Activated T-cell treated with anti-CD3 and anti-CD28 coated beads, Interleukin-2, amount 50 U/mL, for 48 hours (primary cell): ENCODE measurements around the gene PADI2.
"Not testable (repeated sequence)": the region's sequence is repeated elsewhere in the genome, so short reads cannot be mapped to it uniquely, and the experiment has no call there.

ENCODE experiments used
- DNase-seq, 2 experiments: peaks; one replicate each; pipeline ENCODE4 v3.0.0-alpha.2; 2020

PADI2 gene

DNA sequence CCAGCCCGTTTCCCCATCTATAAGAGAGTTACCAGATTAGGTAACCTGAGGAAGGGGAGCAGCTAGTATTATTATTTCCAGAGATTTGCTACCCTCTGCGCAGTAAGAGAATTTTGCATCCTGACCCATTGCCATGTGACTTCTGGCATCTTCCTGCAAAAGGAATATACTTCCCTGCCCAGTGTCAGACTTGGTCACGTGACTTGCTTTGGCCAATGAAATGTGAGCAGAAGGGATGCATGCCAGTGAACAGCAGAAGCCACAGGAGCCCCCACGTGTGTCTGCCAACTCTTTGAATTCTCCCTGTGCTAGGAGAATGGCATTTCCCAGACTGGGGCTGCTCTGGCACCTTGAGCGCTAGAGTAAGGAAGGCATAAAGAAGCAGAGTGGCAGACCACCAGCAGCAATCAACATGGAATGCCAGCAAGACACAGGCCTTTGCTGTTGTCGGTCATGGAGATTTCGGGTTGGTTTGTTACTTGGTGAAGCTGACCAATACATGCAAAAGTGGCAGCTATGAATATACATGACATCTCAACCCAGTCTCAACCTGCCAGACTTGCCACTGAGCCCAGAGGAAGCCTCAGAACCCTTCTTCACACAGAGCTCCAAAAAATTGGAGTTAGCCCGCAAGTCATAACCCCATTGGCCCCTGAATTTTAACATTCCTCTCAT, 39.0 kb downstream of the PADI2 start:
- DNase-seq, result no peak

GRCh38 chr1:17078991-17079868, 40.0 kb downstream of the PADI2 start:
- DNase-seq, result no peak

DNA sequence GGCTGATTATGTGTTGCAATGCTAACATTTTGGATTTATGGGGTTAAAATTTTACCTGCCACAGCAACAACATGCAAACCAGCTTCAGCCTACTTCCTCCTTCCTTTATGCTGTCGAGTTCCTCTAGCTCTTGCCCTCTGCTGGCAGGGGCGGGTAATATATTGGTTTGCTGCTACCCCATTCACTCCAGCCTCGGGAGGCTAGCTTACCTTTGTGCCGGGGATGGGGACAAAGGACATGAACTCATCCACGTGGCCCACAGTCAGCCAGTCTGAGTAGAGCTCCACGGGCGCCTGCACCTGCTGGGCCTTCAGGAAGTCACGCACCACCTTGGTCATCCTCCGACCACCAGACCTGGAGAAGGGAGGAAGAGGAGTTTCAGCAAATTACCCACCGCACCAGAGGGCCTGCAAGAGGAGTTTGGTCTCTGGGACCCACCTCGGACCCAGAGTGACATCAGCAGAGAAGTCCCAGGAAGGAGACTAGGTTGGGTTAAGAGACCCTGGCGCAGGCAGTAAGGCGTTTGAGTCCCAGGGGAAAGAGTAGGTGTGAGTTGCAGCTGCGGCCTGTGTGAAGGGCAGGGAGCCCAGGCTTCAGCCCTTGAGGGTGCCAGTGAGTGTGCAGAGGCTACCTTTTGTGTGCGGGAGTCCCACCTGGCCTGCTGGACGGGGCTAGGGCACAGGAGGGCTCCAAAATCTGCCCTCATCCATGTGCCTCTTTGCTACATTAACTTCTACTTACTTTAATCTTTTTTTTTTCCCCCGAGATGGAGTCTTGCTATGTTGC, 43.6 kb downstream of the PADI2 start:
- peak; percentile 30 to 31 for DNase-seq

DNA sequence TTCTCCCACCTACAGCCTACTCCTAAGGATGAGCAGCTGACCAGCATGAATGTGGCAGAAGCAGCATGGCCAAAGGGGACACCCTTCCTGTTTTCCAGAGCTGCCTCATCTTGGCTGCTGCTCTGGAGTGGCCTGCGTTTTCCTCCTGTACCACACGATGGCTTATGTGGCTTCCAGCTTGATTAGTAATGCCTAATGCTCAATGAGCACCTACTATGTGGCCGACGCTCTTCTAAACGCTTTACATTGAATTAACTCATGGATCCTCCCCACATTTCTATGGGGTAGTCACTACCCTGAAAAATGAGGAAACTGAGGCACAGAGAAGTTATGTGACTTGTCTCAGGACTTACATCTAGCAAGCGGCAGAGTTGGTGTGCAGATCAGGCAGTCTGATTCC, 47.5 kb downstream of the PADI2 start:
- DNase-seq, result no peak

- DNase-seq, result no peak
These were observed 49.1 kb downstream of the PADI2 start for GRCh38 chr1:17070163-17070525.

GRCh38 chr1:17069452-17070162, 49.6 kb downstream of the PADI2 start:
- DNase-seq, result no peak

- DNase-seq, result no peak
These were observed 50.5 kb downstream of the PADI2 start for GRCh38 chr1:17068789-17069188.

GRCh38 chr1:17067465-17068240, 51.6 kb downstream of the PADI2 start:
- DNase-seq, result no peak

DNA sequence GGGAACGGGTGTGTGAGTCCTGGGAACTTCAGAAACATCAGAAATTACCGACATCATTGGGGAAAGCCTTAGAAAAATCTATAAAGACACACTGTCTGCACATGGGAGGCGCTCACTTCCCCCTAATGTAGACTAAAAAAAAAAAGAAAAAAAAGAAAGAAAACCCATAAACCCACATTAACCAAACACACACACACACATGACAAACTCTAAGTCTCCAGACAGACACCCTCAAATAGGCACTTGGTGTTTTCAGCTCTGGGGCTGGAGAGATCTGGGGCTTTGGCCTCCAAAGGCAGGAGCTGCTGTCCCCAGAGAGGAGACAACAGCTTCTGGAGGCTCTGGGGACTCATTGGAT, 52.2 kb downstream of the PADI2 start:
- DNase-seq, result no peak

- DNase-seq, result no peak
These were observed 52.7 kb downstream of the PADI2 start for GRCh38 chr1:17066361-17067068.

- no peak for DNase-seq
These were observed 53.6 kb downstream of the PADI2 start for GRCh38 chr1:17065666-17066065.

DNA sequence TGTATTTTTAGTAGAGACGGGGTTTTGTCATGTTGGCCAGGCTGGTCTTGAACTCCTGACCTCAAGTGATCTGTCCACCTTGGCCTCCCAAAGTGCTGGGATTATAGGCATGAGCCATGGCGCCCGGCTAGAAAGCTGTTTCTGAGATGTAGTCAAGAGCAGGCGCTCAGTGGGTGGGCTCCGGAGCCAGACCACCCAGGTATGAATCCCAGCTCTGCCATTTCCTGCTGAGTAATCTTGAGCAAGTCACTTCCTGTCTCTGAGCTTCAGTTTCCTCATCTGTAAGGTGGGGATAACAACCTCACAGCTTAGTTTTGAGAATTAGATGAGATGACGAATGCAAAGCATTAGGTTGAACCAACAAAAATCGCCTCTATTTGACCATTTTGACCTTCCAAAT, 56.5 kb downstream of the PADI2 start:
- DNase-seq, result not testable (repeated sequence)

DNA sequence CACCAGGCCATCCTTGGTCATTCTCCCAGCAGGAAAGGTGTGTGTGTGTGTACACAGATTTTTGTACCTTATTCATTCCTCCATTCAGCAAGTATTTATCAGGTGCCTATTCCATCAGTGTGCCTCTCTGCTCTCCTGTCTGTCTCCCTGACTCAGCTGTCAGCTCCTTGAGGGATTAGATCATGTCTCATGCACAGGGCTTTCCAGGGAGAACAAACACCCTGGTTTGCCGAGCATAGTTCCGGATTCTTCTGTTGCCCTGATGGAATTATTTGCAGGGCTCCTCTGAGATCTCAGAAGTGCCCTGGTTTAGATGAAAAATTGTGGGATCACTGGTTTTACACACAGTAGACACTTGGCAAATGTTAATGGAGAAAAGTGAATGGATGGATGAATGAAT, 57.4 kb downstream of the PADI2 start:
- DNase-seq, result no peak

GRCh38 chr1:17061486-17061885, 57.8 kb downstream of the PADI2 start:
- no peak for DNase-seq

DNA sequence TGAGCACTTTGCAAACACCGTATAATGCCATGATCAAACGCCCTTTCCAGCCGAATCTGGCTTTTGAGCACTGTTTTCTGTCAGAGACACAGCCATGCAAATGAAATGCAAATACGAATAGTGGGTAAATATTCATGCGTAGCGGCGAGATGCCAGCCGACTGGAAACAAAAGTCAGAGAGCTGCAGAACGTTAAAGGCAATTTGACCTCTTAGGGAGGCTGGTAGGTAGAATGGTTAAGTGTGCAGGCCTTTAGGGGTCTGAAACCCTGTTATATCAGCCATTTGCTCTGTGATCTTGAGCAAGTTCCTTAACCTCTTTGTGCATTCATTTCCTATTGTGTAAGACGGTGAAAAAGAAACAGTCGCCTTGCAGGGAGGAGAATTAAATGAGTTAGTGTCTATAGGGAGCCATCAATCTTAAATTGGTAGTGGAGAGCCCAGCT, 58.9 kb downstream of the PADI2 start:
- DNase-seq, result no peak

DNA sequence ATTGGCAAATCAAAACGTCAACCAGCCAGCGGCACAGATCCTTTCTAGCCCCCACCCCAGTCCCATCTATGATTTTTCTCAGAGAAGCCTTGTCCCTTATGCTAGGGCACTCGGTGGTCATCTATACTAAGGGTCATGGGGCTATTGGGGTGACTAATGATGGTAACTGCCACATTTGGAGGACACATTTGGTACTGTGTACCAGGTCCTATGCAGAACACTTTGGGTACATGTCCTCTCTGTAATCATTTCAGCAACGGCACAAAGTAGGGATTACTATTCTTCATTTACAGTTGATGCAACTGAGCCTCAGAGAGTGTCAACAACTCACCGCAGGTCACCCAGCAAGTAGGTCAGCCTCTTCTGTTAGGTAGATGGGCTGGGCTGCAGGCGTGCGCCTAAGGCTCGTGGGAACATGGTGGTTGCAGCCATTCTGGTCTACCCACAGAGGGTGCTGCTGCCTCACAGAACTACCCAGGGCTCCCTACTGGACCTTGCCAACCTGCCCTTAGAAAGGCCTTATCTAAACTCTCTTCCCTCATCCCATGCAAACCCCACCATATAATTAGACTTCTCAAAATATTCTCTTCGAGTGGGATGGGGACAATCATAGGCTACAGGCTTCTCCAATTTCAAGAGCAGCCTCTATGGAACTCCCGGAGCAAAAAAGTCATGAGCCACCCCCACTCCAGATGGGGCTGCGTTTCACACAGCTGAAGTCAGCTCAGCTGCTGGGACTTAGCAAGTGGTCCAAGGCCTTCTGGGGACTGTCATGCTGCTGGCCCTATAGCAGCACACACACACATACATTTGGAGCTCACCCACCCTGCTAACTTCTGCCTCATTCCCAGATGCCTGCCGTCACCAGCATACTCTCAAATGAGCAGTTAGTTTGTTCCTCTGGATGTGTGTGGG, 59.6 kb downstream of the PADI2 start:
- DNase-seq, result peak; percentile 43 to 57

- DNase-seq, result no peak
These were observed 62.7 kb downstream of the PADI2 start for GRCh38 chr1:17056551-17056950.

DNA sequence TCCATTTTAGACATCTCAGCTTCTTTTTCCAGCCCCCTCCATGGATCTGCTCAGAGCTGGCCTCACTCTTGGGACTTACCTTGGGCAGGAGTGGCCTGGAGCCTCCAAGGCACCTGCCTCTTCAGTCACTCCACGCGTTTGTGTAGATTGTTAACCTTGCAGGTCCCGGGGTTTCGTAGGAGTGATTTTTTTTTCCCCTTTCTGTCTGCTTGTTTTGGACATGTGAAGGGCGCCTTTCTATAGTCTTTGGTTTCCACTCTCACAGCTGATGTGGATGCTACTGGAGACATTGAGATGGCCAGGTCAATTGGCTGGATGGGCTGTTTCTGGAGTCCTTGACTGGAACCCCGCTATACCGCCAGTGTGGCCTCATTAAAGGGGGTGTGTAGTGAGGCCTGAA, 63.5 kb downstream of the PADI2 start:
- no peak for DNase-seq

DNA sequence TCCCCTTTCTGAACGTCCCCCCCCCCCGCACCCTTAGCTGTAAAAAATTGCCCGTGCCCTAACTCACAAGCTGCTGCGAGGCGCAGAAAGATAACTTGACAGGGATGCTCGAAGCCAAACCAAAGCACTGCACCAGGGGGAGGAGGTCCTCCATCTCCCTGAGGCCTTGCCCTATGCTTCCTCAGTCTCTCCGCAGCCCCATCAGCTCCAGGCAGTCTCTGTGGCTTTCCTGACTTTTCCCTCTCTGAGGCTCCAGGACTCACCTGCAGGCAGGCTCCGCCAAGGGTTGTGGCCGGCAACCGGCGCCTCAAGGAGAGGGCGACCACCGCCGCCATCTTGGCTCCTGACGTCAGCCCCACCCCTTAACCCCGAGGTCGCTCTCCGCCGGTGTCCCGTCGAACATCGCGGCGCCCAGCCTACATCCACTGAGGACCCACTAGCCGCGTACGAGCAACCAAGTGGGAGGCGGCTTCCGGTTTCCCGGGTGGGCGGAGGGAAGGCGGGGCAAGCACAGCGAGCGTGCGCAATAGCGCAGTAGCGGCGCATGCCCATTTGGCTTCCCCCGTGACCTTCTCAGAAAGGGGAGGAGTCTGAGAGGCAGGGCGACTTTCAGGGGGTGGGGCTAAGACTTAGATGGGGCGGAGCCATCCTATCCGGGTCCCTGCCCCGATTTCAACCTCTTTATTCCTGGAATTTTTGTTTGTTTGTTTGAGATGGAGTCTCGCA, 65.4 kb downstream of the PADI2 start, which contains the start of gene SDHB:
Gene SDHB (minus strand): TSS at position 348 of the 726 bp plus-strand sequence. CDS start 13 bp downstream, at position 335.
- peak; percentile 100 for DNase-seq
